Stimulated activated CD8-positive, alpha-beta memory T cell treated with anti-CD3 and anti-CD28 coated beads, Interleukin-7, amount 100 ng/mL, for 4 hours (primary cell): Measurements from ENCODE around the gene CPA3.

Source experiments
- DNase-seq, 2 donors: peaks; one replicate each; pipeline ENCODE4 v3.0.0-alpha.2; 2020; ENCODE audit warnings: low read depth in 2 of 2

CPA3 gene

GRCh38 chr3:148861277-148861869 lies 3.7 kb upstream of the CPA3 start:
- no peak for DNase-seq

- no peak for DNase-seq
Observed at GRCh38 chr3:148863297-148863696, 1.8 kb upstream of the CPA3 start.

GRCh38 chr3:148863814-148864213 lies 1.3 kb upstream of the CPA3 start:
- no peak for DNase-seq

GRCh38 chr3:148866261-148866660 lies 1.2 kb downstream of the CPA3 start:
- DNase-seq: no peak

- DNase-seq: no peak
Observed at GRCh38 chr3:148873270-148873927, 8.3 kb downstream of the CPA3 start.

- no peak for DNase-seq
Observed at GRCh38 chr3:148873977-148874376, 8.9 kb downstream of the CPA3 start.

- no peak for DNase-seq
Observed at GRCh38 chr3:148878095-148878494, 13.0 kb downstream of the CPA3 start.

- DNase-seq: no peak
Observed at GRCh38 chr3:148879256-148879655, 14.2 kb downstream of the CPA3 start.

GRCh38 chr3:148880681-148881080 lies 15.6 kb downstream of the CPA3 start:
- DNase-seq: no peak

GRCh38 chr3:148881286-148881685 lies 16.2 kb downstream of the CPA3 start:
- no peak for DNase-seq

- no peak for DNase-seq
Observed at GRCh38 chr3:148882288-148882687, 17.2 kb downstream of the CPA3 start.

GRCh38 chr3:148883163-148883562 lies 18.1 kb downstream of the CPA3 start:
- DNase-seq: no peak

GRCh38 chr3:148884261-148884660 lies 19.2 kb downstream of the CPA3 start:
- no peak for DNase-seq

GRCh38 chr3:148889828-148890227 lies 24.7 kb downstream of the CPA3 start:
- DNase-seq: no peak

- DNase-seq: no peak
Observed at GRCh38 chr3:148896062-148896461, 31.0 kb downstream of the CPA3 start.

GRCh38 chr3:148901987-148902791 lies 37.1 kb downstream of the CPA3 start:
- DNase-seq: no peak

GRCh38 chr3:148903022-148903442 lies 37.9 kb downstream of the CPA3 start:
- DNase-seq: no peak

GRCh38 chr3:148903941-148904340 lies 38.8 kb downstream of the CPA3 start:
- no peak for DNase-seq

GRCh38 chr3:148906667-148907066 lies 41.6 kb downstream of the CPA3 start:
- DNase-seq: no peak

- DNase-seq: no peak
Observed at GRCh38 chr3:148911173-148911572, 46.1 kb downstream of the CPA3 start.

- no peak for DNase-seq
Observed at GRCh38 chr3:148911592-148911991, 46.5 kb downstream of the CPA3 start.

GRCh38 chr3:148914936-148915690 lies 50.0 kb downstream of the CPA3 start:
- DNase-seq: no peak
